Ovary (tissue), 9 donors: Measurements from ENCODE around the gene DHRS9. TPM values are rescaled to one million over a fixed set of nuclear protein-coding genes. Genes with fewer than 3 reads are reported as not detected.

Experiments
- DNase-seq, 5 donors: peaks; one replicate each; pipeline ENCODE4 v3.0.0-alpha.2; 2019 to 2020
- H3K27ac ChIP-seq, 2 donors: fragments of 200-600 bp; one replicate each; pipeline versions ENCODE4 v1.5.1 to v1.8.0; 2019 to 2022
- H3K27me3 ChIP-seq: fragments of 200-600 bp; one replicate; pipeline ENCODE4 v1.8.0; 2022
- H3K36me3 ChIP-seq: fragments of 200-600 bp; sonication (generic); one replicate; pipeline ENCODE4 v1.5.1; 2019
- H3K4me1 ChIP-seq: one replicate; pipeline ENCODE4 v1.8.1; 2013; ENCODE audit warnings: mild to moderate bottlenecking, moderate library complexity; ENCODE audit not compliant: insufficient read depth
- H3K4me3 ChIP-seq: fragments of 200-600 bp; sonication (generic); one replicate; pipeline ENCODE4 v1.5.1; 2017
- H3K9me3 ChIP-seq, 2 donors: fragments of 200-600 bp in 1 of 2; sonication (generic) in 1 of 2; one replicate each; pipeline versions ENCODE4 v1.5.1 to v1.8.1; 2013 to 2019; ENCODE audit warnings: mild to moderate bottlenecking in 1 of 2, moderate library complexity in 1 of 2
- CTCF ChIP-seq, 3 donors: fragments of 450-650 bp in 2 of 3; fragments of 200-600 bp in 1 of 3; IDR thresholded peaks; one replicate each; pipeline versions ENCODE4 v1.5.1 to v1.8.0; 2016 to 2022; ENCODE audit warnings: antibody characterized with exemption in 3 of 3, mild to moderate bottlenecking in 1 of 3
- EP300 ChIP-seq: sonication (generic); formaldehyde crosslinking; IDR thresholded peaks from one replicate; pipeline ENCODE4 v1.6.1; 2017; ENCODE audit warnings: antibody characterized with exemption
- POLR2A ChIP-seq: fragments of 450-650 bp; IDR thresholded peaks from one replicate; pipeline ENCODE4 v1.6.1; 2017; ENCODE audit warnings: antibody characterized with exemption, mild to moderate bottlenecking, moderate library complexity
- WGBS, 3 donors: extraction: QIAGEN DNeasy Blood & Tissue Kit in 1 of 3; methylation state at CpG; one replicate each; pipeline versions ENCODE4 v1.1.5 to v1.1.7; 2013 to 2017; 5-methylcytosine and 5-hydroxymethylcytosine counted together
- intact Hi-C, 4 donors: fragments of 100-400 bp; cut with DNase I; formaldehyde crosslinking; loops; one replicate each; pipeline versions ENCODE4 v1.11.0 to v1.15.1; 2022 to 2023
- polyA plus RNA-seq, 2 donors: library from polyadenylated mRNA; stranded (reverse); fragments of 200-250 nt in 1 of 2; fragments of 350-450 nt in 1 of 2; fragmentation: Illumina TruSeq in 1 of 2; extraction: RNeasy Lipid Tissue Mini Kit (QIAGEN cat#74804) in 1 of 2; gene quantifications; one replicate each; pipeline ENCODE4 v1.2.3, GENCODE V29; 2013 to 2014
- total RNA-seq, 7 donors: library from RNA; depleted of rRNA in 2 of 7; stranded (reverse); fragments of >200 nt in 2 of 7; fragmentation: NEBNext Ultra II Directional in 3 of 7; extraction: Animal tissue kit (Norgen Biotek cat#: 25700) in 3 of 7; gene quantifications; one replicate each; pipeline versions ENCODE4 v1.1.0 to v1.2.4, GENCODE V29; 2016 to 2023
- donor health status: DM: no; HTN: no; CAD: no; lungs with moderate emphysema.
- donor health status: DM: no; HTN: no; CAD: no.
- donor health status: Bipolar disorder and iron deficiency.
- donor health status: DM: yes; HTN: yes; CAD: no.
- donor health status: DM: no; HTN: no; CAD: no.
- donor health status: DM: yes; HTN: yes; CAD: no.

DHRS9 gene
- total and polyA plus RNA-seq, 9 donors: 0.23 to 19.5 (median 0.37) TPM; not detected in 1

- TF ChIP-seq EP300 (no peak), POLR2A (no peak), CTCF (IDR thresholded peaks at IDR 0.05) (no peak)
- H3K27ac ChIP-seq: no peak overlapping the region
- no peaks in the 10 kb centered on the region for H3K36me3 ChIP-seq
- intact Hi-C loops: no loop called here
- WGBS, 3 donors: 61 to 67% (median 64%) methylated on average over 4 of the region's 4 CpGs
- no peaks in the 10 kb centered on the region for H3K9me3 ChIP-seq
- no peaks in the 10 kb centered on the region for H3K4me1 ChIP-seq
- H3K4me3 ChIP-seq: no peak overlapping the region
- H3K27me3 ChIP-seq: no peaks in the 10 kb centered on the region
- no peak for DNase-seq
These were observed 32.5 kb upstream of the DHRS9 start for GRCh38 chr2:169036736-169037440.

GRCh38 chr2:169038338-169038757, 31.0 kb upstream of the DHRS9 start:
- no peaks in the 10 kb centered on the region for H3K9me3 ChIP-seq
- H3K4me3 ChIP-seq: no peak overlapping the region
- no peaks in the 10 kb centered on the region for H3K36me3 ChIP-seq
- WGBS, 3 donors: 88 to 97% (median 91%) methylated on average over 2 of the region's 2 CpGs
- no peak for TF ChIP-seq EP300
- TF ChIP-seq CTCF (IDR thresholded peaks at IDR 0.05): no peak
- TF ChIP-seq POLR2A: no peak
- no peak overlapping the region for H3K27ac ChIP-seq
- intact Hi-C loops: no loop called here
- no peaks in the 10 kb centered on the region for H3K27me3 ChIP-seq
- DNase-seq: no peak
- no peaks in the 10 kb centered on the region for H3K4me1 ChIP-seq

GRCh38 chr2:169039702-169040101, 29.7 kb upstream of the DHRS9 start:
- intact Hi-C loops: no loop called here
- no peak for DNase-seq
- Histone ChIP-seq H3K4me1 (no peaks in the 10 kb centered on the region), H3K4me3 (no peak overlapping the region), H3K9me3 (no peaks in the 10 kb centered on the region), H3K27ac (no peak overlapping the region), H3K27me3 (no peaks in the 10 kb centered on the region), H3K36me3 (no peaks in the 10 kb centered on the region)
- WGBS, 3 donors: 64 to 79% (median 67%) methylated on average over 4 of the region's 4 CpGs
- TF ChIP-seq EP300 (no peak), POLR2A (no peak), CTCF (IDR thresholded peaks at IDR 0.05) (no peak)

GRCh38 chr2:169041594-169041993, 27.8 kb upstream of the DHRS9 start:
- Histone ChIP-seq H3K36me3 (no peaks in the 10 kb centered on the region), H3K27me3 (no peaks in the 10 kb centered on the region), H3K9me3 (no peaks in the 10 kb centered on the region), H3K4me3 (no peak overlapping the region), H3K27ac (no peak overlapping the region), H3K4me1 (no peaks in the 10 kb centered on the region)
- intact Hi-C loops: no loop called here
- DNase-seq: no peak
- WGBS, 3 donors: 36 to 51% (median 50%) methylated on average over 1 of the region's 1 CpG
- TF ChIP-seq POLR2A (no peak), CTCF (IDR thresholded peaks at IDR 0.05) (no peak), EP300 (no peak)
